Prostate gland (tissue), 2 donors: ENCODE data around the gene PLPP1. TPM values are rescaled to one million over a fixed set of nuclear protein-coding genes. Genes with fewer than 3 reads are reported as not detected.

Experiments used
- DNase-seq: peaks from one replicate; pipeline ENCODE4 v3.0.0-alpha.2; 2019; ENCODE audit warnings: low spot score
- H3K27ac ChIP-seq, 2 donors: fragments of 200-600 bp; sonication (generic); 2 replicates each; pipeline ENCODE4 v1.5.1; 2017 to 2019
- H3K27me3 ChIP-seq: fragments of 200-600 bp; sonication (generic); replicated peaks from 2 replicates; pipeline ENCODE4 v1.5.1; 2019; ENCODE audit not compliant: insufficient read depth
- H3K36me3 ChIP-seq, 2 donors: fragments of 200-600 bp; sonication (generic); 1 replicate in 1 of 2; 2 replicates in 1 of 2; pipeline versions ENCODE4 v1.5.1 to v1.8.1; 2017 to 2019
- H3K4me1 ChIP-seq: fragments of 200-600 bp; sonication (generic); replicated peaks from 2 replicates; pipeline ENCODE4 v1.5.1; 2019
- H3K4me3 ChIP-seq, 2 donors: fragments of 200-600 bp; sonication (generic); 2 replicates each; pipeline ENCODE4 v1.5.1; 2017 to 2019
- H3K9me3 ChIP-seq: fragments of 200-600 bp; sonication (generic); 2 replicates; pipeline ENCODE4 v1.5.1; 2017
- CTCF ChIP-seq, 4 experiments: fragments of 200-600 bp in 2 of 4; fragments of 450-650 bp in 2 of 4; sonication (generic) in 2 of 4; IDR thresholded peaks; 1 replicate in 3 of 4; 2 replicates in 1 of 4; pipeline ENCODE4 v1.5.1; 2016 to 2019; ENCODE audit warnings: antibody characterized with exemption in 4 of 4, mild to moderate bottlenecking in 2 of 4, moderate library complexity in 2 of 4
- POLR2A ChIP-seq: fragments of 450-650 bp; IDR thresholded peaks from one replicate; pipeline ENCODE4 v1.6.1; 2016; ENCODE audit warnings: antibody characterized with exemption, mild to moderate bottlenecking
- POLR2AphosphoS5 ChIP-seq: sonication (generic); formaldehyde crosslinking; IDR thresholded peaks from one replicate; pipeline ENCODE4 v1.6.1; 2017; ENCODE audit warnings: antibody characterized with exemption
- WGBS: methylation state at CpG from one replicate; pipeline ENCODE4 v1.1.5; 2018; 5-methylcytosine and 5-hydroxymethylcytosine counted together
- intact Hi-C: fragments of 100-400 bp; cut with DNase I; formaldehyde crosslinking; loops from one replicate; pipeline ENCODE4 v1.14.2; 2022
- total RNA-seq, 2 donors: library from RNA; depleted of rRNA; stranded (reverse); fragments of >200 nt; gene quantifications; one replicate each; pipeline ENCODE4 v1.1.0, GENCODE V29; 2016

The PLPP1 gene
- total RNA-seq, 2 donors from 2014 or later = 823 to 5,059 TPM

- no peak for TF ChIP-seq CTCF (IDR thresholded peaks at IDR 0.05)
- TF ChIP-seq POLR2AphosphoS5 = peak; percentile 6
- Histone ChIP-seq H3K27ac (peak overlapping the region; percentile 96 to 99), H3K36me3 (no peaks in the 10 kb centered on the region), H3K4me1 (no peaks in the 10 kb centered on the region), H3K27me3 (no peaks in the 10 kb centered on the region), H3K9me3 (no peaks in the 10 kb centered on the region), H3K4me3 (peak overlapping the region; percentile 82 to 99)
- DNase-seq = peak; percentile 18
- WGBS = 3% methylated on average over 14 of the region's 25 CpGs
- intact Hi-C loops = loop anchor here (2.0 to 10.0 kb wide), 3 partner anchors 69 to 141 kb away; no protein-coding TSS in a partner anchor
These were observed 986 bp downstream of the PLPP1 start for GRCh38 chr5:55533521-55534435.

- peak overlapping the region; percentile 96 to 99 for H3K27ac ChIP-seq
- TF ChIP-seq POLR2A (no peak), POLR2AphosphoS5 (no peak), CTCF (IDR thresholded peaks at IDR 0.05) (no peak)
- H3K27me3 ChIP-seq = no peaks in the 10 kb centered on the region
- DNase-seq = peak; percentile 23
- 86% methylated on average over 27 of the region's 27 CpGs for WGBS
- no peaks in the 10 kb centered on the region for H3K36me3 ChIP-seq
- peak overlapping the region; percentile 82 to 99 for H3K4me3 ChIP-seq
- H3K9me3 ChIP-seq = no peaks in the 10 kb centered on the region
- intact Hi-C loops = loop anchor here (10.0 kb wide), 1 partner anchor 144 kb away; no protein-coding TSS in a partner anchor
- H3K4me1 ChIP-seq = peaks cover 5% of the 10 kb centered on the region
These were observed 4.1 kb downstream of the PLPP1 start for GRCh38 chr5:55530669-55531068.

GRCh38 chr5:55524816-55525215, 9.9 kb downstream of the PLPP1 start:
- Histone ChIP-seq H3K27ac (peak overlapping the region in 1 of 2 donors; percentile 49), H3K27me3 (no peaks in the 10 kb centered on the region), H3K4me1 (peaks cover 18% of the 10 kb centered on the region), H3K4me3 (no peak overlapping the region), H3K36me3 (no peaks in the 10 kb centered on the region), H3K9me3 (no peaks in the 10 kb centered on the region)
- TF ChIP-seq CTCF (IDR thresholded peaks at IDR 0.05) (no peak), POLR2A (no peak), POLR2AphosphoS5 (no peak)
- intact Hi-C loops = no loop called here
- DNase-seq = no peak
- WGBS = 25% methylated on average over 1 of the region's 1 CpG

GRCh38 chr5:55523293-55523692, 11.5 kb downstream of the PLPP1 start:
- Histone ChIP-seq H3K27me3 (no peaks in the 10 kb centered on the region), H3K27ac (peak overlapping the region; percentile 4 to 51), H3K36me3 (no peaks in the 10 kb centered on the region), H3K4me1 (peaks cover 17% of the 10 kb centered on the region), H3K9me3 (no peaks in the 10 kb centered on the region), H3K4me3 (no peak overlapping the region)
- TF ChIP-seq POLR2AphosphoS5 (no peak), CTCF (IDR thresholded peaks at IDR 0.05) (no peak), POLR2A (no peak)
- 100% methylated on average over 2 of the region's 2 CpGs for WGBS
- no peak for DNase-seq
- intact Hi-C loops = no loop called here
